ENCODE results near the gene AASDH.

AASDH gene

GRCh38 chr4:56387023-56388001, at the start of gene AASDH:
AASDH (minus strand) TSS chr4:56387491; CDS start chr4:56384299, 3,192 bp downstream.
- DNase-seq (ENCODE audit: low spot score), result peak; percentile 87

- DNase-seq (ENCODE audit: low spot score), result peak; percentile 95
Measured at GRCh38 chr4:56435140-56435926, 48.0 kb upstream of the AASDH start, which contains the start of gene PPAT. PPAT (minus strand) TSS chr4:56435615; CDS start chr4:56435477, 138 bp downstream.

- DNase-seq (ENCODE audit: low spot score), result peak; percentile 40
Measured at GRCh38 chr4:56434599-56435139, 47.4 kb upstream of the AASDH start.

- DNase-seq (ENCODE audit: low spot score), result no peak
Measured at GRCh38 chr4:56433280-56433679, 46.0 kb upstream of the AASDH start.

GRCh38 chr4:56430203-56430602, 42.9 kb upstream of the AASDH start:
- DNase-seq (ENCODE audit: low spot score), result no peak

- no peak for DNase-seq (ENCODE audit: low spot score)
Measured at GRCh38 chr4:56427179-56427578, 39.9 kb upstream of the AASDH start.

GRCh38 chr4:56426273-56426672, 39.0 kb upstream of the AASDH start:
- DNase-seq (ENCODE audit: low spot score), result no peak

- DNase-seq (ENCODE audit: low spot score), result no peak
Measured at GRCh38 chr4:56425518-56425917, 38.2 kb upstream of the AASDH start.

GRCh38 chr4:56424697-56425514, 37.6 kb upstream of the AASDH start:
- no peak for DNase-seq (ENCODE audit: low spot score)

GRCh38 chr4:56424176-56424575, 36.9 kb upstream of the AASDH start:
- DNase-seq (ENCODE audit: low spot score), result no peak

- no peak for DNase-seq (ENCODE audit: low spot score)
Measured at GRCh38 chr4:56417396-56417795, 30.1 kb upstream of the AASDH start.

GRCh38 chr4:56416349-56416748, 29.1 kb upstream of the AASDH start:
- no peak for DNase-seq (ENCODE audit: low spot score)

GRCh38 chr4:56414135-56414670, 26.9 kb upstream of the AASDH start:
- no peak for DNase-seq (ENCODE audit: low spot score)

- DNase-seq (ENCODE audit: low spot score), result peak; percentile 97
Measured at GRCh38 chr4:56410247-56411062, 23.2 kb upstream of the AASDH start.

GRCh38 chr4:56409511-56410090, 22.3 kb upstream of the AASDH start:
- DNase-seq (ENCODE audit: low spot score), result no peak

GRCh38 chr4:56408978-56409377, 21.7 kb upstream of the AASDH start:
- DNase-seq (ENCODE audit: low spot score), result no peak

GRCh38 chr4:56406151-56406550, 18.9 kb upstream of the AASDH start:
- DNase-seq (ENCODE audit: low spot score), result no peak

- DNase-seq (ENCODE audit: low spot score), result no peak
Measured at GRCh38 chr4:56405016-56405415, 17.7 kb upstream of the AASDH start.

GRCh38 chr4:56400560-56400959, 13.3 kb upstream of the AASDH start:
- no peak for DNase-seq (ENCODE audit: low spot score)

- DNase-seq (ENCODE audit: low spot score), result no peak
Measured at GRCh38 chr4:56391270-56391669, 4.0 kb upstream of the AASDH start.

Data from kidney capillary endothelial cell (primary cell).